ENCODE results near the gene NUDT8.
"Not testable (repeated sequence)": the region's sequence is repeated elsewhere in the genome, so short reads cannot be mapped to it uniquely, and the experiment has no call there.

NUDT8 gene

DNA sequence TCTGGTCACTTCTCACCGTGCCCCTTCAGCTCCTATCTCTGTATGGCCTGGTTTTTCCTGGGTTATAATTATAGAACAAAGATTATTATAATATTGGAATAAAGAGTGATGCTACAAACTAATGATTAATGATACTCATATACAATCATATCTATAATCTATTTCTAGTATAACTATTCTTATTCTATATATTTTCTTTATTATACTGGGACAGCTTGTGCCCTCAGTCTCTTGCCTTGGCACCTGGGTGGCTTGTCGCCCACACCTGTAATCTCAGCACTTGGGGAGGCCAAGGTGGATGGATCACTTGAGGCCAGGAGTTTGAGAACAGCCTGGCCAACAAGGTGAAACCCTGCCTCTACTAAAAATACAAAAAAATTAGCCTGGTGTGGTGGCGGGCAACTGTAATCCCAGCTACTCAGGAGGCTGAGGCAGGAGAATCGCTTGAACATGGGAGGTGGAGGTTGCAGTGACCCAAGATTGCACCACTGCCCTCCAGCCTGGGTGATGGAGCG is 30.0 kb upstream of the NUDT8 start:
- DNase-seq: not testable (repeated sequence)

DNA sequence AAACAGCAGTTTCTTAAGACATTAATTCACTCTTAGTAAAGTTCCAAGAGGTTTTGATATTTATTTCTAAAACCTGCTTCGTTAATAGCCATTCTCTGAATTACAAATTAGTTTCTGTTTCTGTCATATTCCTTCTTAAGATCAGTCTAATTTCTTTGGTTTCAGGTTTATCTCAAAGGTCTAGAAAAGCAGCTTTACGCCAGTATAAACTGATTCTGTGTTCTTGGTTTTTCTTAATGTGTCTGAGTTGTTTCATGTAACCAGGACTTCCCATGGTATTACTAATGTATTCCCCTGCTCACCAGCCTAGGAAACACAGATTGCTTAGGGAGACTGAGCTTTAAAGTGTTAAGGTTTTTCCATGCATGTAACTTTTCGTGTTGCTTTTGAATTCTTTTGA is 27.6 kb upstream of the NUDT8 start:
- no peak for DNase-seq

DNA sequence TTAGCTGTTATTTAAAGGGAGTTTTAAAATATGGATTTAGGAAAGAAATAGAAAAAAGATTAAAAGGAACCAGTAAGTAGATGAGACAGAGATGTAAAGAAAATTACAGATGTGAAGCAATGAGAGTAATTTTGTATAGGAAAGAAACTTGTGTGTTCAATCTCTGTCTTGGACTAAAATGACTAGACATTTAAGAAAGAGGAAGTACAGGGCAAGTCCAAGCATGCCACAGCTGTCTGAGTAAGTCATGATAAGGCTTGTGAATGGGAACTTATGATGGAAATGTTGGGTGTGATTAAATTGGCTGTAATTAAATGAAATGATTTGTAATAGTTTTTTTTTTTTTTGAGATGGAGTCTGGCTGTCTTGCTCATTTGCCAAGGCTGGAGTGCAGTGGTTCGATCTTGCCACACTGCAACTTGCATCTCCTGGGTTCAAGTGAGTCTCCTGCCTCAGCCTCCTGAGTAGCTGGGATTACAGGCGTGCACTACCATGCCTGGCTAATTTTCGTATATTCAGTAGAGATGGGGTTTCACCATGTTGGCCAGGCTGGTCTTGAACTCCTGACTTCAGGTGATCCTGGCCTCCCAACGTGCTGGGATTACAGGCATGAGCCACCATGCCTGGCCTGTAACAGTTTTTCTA is 26.7 kb upstream of the NUDT8 start:
- no peak for DNase-seq

DNA sequence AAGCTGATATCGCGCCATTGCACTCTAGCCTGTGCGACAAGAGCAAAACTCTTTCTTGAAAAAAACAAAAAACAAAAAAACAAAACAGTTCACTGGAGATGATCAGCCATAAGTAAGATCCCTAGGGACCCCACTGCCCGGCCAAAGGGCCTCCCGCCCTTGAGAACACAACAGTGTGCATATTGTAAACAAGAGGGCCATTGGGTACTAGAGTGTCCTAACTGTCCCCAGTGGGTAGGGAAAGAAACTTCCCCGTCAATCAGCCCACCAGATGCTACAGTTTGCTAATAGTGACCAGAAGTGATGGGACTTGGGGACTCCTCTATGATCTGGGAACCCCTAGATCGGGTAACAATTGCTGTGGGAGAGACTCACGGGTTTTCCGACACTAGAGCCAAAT is 24.5 kb upstream of the NUDT8 start:
- no peak for DNase-seq

DNA sequence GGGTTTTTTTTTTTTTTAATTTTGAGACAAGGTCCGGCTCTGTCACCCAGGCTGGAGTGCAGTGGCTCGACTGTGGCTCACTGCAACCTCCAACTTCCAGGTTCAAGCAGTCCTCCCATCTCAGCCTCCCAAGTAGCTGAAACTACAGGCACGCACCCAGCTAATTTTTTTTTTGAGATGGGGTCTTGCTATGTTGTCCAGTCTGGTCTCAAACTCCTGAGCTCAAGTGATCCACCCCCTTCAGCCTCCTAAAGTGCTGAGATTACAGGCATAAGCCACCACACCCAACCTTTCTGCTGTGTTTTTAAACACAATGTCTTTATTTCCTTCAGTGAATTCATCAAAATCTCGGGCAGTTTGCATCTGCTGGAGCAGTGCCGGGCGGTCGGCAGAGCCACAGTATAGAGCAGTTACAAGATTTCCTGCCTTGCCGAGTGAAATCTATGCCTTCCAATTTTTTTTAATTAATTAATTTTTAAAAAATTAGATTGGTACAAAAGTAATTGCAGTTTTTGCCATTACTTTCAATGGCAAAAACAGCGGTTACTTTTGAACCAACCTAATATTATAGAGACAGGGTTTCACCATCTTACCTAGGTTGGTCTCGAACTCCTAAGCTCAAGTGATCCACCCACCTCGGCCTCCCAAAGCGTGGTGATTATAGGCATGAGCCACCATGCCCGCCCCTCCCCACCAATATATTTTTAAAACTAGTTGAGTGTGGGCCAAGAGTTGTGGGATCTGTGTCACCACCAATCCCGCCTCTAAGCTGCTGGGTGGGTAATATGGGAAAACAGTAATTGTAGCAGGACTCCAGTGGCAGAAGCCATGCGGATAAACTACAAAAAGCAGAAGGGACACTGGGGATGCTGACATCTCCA is 23.5 kb upstream of the NUDT8 start:
- DNase-seq: no peak

DNA sequence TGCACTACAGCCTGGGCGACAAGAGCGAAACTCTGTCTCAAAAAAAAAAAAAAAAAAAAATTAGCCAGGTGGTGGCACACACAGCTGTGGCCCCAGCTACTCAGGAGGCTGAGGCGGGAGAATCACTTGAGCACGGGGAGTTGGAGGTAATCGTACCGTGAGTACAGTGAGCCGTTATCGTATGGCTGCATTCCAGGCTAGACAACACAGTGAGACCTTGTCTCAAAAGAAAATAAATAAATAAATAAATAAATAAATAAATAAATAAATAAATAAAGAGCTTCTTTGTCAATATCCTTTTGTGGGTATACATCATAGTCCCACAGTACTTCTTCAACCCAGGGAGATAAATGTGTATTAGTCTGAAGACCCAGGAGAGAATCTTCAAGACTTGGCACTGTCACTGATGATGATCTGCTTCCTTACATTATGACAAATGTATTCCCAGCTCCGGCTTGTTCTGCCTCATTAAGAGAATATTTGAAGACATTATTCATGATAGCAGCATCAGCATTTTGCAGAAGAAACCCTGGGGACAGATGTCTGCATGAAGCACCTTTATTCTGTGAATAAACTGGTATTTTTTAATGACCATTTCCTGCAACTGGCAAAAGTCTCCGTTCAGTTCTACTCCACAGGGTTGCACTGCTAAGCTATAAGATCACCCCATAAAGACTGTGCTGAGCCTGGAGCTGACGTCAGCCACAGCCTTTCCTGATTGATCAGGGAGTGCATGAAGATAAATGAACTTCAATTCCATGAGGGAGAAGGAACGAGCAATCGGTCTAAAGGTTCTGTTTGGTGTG is 22.4 kb upstream of the NUDT8 start:
- DNase-seq: no peak

DNA sequence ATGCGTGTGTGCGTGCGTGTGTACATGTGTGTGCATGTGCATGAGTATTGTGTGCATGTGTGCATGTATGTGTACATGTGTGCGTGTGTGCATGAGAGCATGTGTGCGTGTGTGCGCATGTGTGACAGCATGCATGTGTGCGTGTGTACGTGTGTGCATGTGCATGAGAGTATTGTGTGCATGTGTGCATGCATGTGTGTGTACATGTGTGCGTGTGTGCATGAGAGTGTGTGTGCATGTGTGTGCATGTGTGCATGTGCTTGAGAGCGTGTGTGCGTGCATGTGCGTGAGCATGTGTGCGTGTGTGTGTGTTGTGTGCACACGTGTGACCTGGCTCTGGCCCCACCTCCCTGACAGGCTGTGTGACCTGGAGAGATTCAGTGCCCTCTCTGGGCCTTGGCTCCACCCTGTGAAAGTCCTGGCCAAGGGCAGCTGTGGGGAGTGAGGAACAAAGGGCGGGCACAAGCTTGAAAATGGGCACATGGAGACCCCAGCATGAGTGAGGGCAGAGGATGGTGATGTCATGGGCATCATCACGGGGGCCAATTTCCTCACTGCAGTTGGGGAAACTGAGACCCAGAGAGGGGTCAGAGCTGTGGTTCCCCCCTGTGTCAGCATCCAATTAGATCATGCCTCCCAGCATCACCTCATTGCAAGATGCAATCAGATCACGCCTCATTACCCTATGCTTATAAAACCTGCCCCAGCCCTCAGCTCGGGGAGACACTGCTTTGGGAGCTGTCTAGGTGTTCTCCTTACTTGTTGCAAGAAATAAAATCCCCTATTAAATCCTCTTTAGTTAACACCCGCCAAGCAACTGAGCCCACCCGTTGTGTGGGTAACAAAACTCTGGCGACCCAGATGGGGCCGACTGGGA is 20.1 kb upstream of the NUDT8 start:
- DNase-seq: peak in 1 of 5 donors; percentile 34

DNA sequence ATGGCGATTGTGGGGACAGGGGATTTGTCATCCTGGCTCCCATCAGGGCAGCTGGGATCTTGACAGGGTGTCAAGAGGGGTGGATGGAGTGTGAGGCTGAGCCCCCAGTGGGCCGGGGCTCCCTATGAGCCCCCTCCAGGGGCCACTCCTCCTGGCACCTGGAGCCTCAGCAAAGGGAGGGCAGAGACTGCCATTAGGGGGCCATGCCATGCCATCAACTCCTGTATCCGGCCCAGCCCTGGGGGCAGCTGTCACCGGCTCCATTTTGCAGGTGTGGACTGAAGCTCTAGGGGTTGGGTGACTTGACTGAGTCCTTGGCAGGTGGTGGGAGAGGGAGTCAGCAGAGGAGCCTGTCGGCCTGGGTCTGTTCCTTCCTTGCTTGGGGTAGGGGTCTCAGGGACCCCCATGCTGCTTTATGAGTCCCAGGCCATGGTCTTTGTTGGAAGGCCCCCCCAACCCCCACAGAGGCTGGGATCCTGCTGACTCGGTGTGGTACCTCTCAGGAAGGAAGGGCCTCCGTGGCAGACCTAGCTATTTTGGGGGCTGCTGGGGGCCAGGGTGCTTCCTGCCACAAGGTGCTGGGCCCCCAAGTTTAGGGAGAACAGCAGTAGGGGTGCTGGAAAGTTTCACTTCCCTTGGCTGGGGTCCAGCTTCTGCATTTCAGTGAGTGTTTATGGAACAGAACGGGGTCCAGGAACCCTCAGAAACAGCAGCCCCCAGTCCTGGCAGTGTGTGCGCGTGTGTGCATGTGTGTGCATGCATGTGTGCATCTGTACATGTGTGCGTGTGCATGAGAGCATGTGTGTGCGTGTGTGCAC is 19.3 kb upstream of the NUDT8 start:
- DNase-seq: no peak

DNA sequence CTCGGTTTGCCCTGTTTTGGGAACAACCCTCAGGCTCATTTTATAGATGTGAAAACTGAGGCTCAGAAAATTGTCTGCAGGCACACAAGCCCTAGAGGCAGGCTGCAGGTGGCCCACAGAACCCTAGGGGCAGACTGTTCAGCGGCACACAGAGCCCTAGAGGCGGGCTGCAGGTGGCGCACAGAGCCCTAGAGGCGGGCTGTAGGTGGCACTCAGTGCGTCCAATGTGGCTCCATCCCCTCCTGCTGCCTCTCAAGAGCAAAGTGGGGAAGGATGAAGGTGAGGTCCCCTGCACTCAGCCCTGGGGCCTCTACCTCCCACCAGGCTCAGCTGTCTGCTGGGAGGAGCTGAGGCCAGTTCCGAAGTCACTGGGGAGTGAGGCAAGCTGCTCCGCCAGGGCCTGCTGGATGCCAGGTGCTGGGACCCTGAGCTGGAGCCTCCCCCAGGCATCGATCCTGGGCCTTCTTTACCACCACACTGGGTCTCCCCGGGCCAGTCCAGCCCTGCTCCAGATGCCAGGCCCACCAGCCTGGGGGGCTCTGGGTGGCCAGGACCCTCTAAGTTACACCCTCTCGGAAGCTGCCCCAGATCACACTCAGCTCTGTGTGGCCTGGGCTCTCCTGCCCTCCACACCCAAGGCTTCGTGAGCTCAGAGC is 18.5 kb upstream of the NUDT8 start:
- peak in 3 of 5 donors; percentile 37 to 70 (median 39) for DNase-seq

DNA sequence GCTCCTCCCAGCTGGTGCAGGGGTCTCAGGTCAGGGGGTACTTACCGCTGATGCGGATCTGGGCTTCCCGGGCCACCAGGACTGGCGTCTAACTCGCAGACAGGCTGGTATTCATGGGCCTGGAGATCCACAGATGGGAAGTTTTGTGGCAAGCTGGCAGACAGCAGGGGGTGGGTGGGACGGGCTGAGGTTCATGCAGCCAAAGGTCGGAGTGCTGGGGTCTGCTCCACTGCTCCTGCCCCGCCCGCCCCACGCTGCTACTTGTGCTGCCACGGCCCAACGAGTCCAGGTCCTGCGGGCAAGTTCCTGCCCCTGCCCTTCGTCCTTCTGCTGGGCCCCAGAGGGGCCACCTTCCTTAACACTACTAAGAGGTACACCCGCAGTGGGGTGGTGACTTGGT is 17.7 kb upstream of the NUDT8 start:
- no peak for DNase-seq

DNA sequence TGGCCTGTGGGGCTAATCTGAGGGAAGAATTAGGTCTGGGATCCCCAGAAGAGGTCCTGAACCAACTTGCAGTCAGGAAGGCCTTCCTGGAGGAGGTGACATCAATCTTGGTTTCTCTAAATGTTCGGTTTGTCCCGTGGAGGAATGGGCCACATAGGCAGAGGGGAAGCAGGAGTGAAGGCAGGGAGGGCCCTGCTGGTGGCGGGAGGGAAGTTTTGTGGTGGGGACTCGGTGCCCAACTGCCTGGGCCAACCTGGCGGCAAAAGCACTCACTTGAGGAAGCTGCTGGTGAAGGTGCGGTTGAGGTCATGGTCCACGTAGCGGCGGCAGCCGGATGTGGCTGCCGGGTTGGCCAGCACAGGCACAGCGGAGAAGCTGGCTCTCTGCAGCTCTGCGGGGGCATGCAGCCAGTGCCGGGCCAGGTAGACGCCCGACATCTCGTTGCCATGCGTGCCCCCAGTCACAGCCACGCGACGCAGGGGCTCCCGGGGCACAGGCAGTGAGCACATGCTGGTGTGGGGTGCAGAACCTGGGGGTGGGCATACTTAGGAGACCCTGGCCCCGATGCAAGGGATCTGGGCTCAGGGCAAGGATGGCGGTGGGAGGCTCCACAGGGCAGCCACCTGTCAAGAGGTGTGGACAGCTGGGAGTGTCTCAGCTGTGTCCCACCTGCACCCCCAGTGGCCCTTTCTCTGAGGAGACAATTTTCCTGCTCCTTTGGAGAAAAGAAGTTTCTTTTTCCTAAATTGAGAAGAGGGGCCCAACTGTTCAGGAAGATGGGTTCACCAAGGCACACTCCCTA is 17.0 kb upstream of the NUDT8 start:
- DNase-seq: peak in 3 of 5 donors; percentile 16 to 88 (median 25)

DNA sequence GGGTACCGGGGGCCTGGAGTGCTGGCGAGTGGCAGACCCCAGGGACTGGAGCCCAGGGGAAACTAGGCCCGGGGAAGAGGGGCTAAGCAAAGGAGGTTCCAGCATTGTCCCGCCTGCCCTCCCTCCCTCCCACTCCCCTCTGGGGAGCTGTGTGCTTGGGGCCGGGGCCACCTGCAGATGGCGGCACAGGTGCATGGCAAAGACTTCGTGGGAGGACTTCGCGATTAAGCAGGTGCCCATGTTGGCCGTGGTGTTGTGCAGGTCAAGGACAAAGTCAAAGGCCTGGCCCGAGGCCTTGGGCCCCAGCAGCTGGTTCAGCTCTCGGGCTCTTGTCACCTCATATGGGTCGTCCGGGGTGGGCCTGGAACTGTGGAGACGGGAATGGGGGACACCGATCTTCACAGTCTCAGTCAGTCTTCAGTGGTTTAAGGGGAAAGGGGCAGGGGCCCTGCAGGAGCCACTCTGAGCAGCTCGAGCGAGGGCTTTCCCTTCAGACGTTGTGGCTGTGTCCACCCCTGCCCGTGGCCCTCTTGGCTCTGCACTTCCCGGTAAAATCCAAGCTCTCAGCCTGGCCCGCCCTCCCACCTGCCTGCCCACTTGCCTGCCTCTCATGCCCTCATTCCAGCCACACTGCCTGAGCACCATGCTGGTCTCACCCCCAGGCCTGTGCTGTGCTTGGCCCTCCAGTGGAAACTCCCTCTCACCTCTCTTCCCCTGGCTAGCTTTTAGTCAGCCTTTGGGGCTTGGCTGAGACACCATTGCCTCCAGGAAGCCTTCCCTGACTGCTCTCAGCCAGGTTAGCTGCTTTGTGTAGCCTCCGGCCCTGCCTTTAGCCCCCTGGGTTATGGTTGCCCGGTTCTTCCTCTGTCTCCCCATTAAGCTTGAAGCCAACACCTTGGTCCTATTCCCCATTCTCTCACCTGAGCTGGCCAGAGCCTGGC is 16.1 kb upstream of the NUDT8 start:
- DNase-seq: no peak

DNA sequence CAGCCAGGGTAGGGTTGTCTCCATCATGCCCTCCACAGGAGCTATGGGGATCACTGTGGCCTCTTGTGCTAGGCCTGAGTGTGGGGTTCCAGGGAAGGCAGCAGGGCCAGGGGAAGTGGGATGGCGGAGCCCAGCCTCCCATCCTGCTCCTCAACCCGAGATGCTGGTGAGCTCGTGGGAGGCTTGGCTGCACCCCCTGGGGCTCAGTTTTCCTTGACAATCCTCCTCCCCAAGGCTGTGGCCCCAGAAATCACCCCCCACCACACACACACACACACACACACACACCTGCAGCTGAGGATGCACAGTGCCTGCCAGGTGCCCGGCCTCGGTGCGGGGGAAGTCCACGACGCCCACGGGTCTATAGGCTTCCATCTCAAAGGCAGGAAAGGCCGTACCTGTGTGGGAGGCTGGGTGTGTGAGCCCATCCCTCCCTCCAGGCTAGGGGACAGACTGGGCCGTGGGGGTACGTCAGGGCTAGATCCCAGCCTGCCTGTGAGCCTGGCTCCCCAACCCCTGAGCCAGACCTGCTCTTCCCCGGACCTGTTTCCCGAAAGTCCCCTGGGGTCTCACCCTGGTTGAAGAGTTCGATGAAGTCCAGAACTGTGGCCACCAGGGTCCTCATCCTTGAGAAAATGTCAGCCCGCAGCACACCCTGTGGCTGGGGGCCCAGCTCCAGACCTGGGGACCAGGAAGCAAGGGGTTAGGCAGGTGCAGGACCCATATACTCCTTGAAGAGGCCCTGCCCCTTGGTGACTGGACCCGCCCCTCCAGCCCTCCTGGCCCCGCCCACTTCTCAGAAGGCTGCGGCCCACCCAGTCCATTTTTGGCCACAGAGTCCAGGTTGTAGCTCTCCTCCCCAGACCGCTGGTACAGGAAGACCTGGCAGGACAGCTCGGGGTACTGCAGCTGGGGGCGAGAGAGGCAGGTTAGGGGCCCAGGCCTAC is 15.0 kb upstream of the NUDT8 start:
- no peak for DNase-seq

DNA sequence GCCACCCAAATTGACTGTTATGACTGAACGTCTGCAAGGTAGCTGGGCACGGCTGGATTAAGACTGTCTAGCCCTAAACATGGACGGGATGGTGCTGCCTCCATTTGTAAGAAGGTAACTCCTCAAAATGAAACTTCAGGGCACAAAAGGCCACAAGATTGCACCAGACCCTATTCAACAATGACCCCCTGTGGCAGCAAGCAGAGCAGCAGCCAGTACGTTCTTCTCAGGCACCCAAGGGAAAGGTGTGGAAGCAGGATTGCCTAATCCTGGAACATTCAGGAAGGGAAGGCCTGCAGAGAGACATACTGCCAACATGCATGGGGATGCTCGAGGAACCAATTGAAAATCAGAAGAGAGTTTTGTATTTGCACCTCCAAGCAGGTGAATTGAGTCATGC is 14.3 kb upstream of the NUDT8 start:
- DNase-seq: no peak

DNA sequence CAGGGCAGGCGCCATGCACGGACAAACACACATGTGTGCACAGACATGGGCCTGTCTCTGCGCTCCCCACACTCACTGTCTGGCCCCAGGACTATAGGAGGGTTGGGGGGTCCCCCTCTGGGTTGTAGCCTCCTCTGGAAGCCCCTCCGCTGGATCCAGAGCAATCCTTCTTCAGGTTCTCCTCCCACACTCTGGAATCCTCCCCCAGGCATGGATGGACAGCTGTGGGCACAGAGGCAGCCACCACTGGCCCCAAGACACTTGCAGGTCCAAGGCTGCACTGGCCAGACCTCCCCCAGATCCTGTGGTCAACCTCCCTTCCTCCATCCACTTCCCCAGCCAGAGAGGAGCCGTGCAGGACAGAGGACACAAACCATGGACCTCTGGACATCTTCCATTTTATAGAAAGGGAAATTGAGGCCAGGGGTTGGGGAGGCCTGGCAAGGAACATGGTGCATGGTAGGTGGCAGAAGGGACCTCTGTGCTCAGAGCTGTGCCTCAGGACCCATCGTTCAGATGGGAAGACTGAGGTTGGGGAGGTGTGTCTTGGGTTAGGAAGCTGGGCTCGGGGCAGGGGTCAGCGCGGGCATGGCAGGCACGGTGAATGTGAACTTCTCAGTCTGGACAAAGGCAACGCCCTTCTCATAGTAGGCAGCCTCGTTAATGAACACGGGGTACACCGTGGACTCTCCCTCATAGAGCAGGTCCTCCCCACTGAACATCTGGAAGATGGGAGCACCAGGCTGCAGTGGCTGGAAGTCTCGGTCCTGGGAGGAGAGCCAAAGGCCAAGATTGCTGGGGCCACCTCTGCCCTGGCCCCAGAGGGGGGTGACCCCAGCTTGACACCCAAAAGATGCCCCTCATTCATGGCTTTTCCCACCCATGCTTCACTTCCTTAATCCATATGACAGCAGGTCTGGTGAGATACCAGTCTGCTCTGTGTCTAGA is 12.7 kb upstream of the NUDT8 start:
- no peak for DNase-seq
